ENCODE measurements around the gene LSR.
"Not testable (repeated sequence)": the region's sequence is repeated elsewhere in the genome, so short reads cannot be mapped to it uniquely, and the experiment has no call there.

The LSR gene

GRCh38 chr19:35219008-35219407 is 29.8 kb upstream of the LSR start:
- DNase-seq (ENCODE audit: low read depth) = no peak

GRCh38 chr19:35220315-35220921 is 28.4 kb upstream of the LSR start:
- no peak for DNase-seq (ENCODE audit: low read depth)

DNA sequence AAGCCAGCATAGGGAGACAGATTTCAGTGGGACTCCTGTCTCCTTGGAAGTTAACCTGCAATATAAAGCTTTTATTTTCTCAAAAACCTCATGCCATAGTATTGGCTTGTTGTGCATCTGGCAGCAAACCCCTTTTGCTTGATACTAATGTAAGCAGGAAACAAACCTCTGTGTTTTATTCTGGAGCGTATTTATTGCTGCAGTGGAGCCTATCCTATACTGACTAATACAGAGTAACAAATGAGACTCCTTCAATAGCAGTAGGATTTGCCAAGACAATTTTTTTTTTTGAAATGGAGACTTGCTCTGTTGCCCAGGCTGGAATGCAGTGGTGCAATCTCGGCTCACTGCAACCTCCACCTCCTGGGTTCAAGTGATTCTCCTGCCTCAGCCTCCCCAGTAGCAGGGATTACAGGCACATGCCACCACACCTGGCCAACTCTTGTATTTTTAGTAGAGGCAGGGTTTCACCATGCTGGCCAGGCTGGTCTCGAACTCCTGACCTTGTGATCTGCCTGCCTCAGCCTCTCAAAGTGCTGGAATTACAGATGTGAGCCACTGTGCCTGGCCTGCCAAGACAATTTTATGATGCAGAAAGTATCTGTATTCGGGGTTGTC is 27.7 kb upstream of the LSR start:
- DNase-seq (ENCODE audit: low read depth) = not testable (repeated sequence)

DNA sequence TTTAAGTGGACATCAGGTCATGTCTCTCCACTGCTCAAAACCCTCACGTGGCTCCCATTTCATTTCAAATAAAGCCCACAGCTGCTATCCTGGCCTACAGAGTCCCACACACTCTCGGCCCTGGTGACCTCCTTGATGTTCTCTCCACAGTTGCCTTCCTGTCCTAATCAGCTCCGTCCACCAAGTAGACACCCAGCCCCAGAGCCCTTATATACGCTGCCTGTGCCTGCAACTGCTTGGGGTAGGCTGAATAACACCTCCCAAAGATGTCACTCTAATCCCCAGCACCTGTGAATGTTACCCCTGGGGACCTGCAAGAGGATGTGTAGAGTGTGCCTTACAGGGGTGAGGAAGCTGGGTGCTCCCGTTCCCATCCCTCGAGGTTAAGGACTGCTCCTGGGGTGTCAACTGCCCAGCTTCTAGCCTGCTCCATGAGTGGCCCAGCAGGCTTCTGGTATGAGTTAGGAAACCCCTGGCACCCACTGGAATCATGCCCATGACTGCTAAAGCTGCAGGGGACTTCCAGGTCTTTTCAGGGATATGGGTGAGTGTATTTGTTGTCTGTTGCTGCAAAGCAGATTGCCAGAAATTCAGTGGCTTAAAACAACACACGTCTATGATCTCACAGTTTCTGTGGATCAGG is 26.3 kb upstream of the LSR start:
- DNase-seq (ENCODE audit: low read depth) = no peak

GRCh38 chr19:35223084-35223790 is 25.6 kb upstream of the LSR start:
- no peak for DNase-seq (ENCODE audit: low read depth)

DNA sequence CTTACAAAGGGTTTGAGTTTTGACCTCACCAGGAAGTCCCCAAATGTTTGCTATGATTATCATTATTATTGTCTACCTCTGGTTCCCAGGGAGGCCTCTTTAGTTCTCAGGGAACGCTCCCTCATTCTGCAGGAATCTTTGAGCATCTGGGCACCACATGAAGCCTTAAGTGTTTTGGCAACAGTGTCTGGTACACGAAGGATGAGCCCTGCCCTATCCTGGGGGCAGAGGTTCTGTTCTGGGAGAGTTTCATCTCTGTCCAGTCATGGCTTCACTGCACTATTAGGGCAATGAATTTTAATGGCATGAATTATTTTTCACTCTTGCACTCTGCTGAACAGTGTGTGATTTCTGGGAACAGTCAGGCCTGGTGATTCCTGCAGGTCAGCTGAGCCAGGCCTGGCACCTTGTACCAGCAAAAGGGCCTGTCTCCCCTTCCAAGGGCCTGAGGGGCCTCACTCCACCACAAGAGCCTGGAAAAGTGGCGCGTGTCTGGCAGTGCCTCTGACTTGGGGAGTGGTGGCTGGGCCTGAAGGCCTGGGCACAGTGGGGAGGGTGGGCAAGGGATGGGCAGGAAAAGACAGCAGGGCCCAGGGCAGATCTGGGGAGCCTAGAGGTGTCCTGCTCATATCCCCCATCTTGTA is 24.8 kb upstream of the LSR start:
- DNase-seq (ENCODE audit: low read depth) = no peak

GRCh38 chr19:35224681-35225571 is 23.9 kb upstream of the LSR start:
- DNase-seq (ENCODE audit: low read depth) = no peak

DNA sequence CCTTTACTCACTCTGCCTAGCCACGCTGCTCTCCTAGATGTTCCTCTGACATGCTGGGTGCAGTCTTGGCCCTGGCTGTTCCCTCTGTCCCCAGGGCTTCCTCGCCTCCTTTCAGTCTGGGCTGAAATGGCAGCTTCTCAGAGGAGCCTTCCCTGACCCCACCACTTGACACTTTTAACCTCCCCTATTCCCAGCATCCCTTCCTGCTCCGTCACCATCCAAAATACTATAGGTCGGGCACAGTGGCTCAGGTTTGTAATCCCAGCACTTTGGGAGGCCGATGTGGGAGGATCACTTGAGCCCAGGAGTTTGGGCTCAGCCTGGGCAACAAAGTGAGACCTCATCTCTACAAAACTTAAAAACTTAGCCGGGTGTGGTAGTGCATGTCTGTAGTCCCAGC is 22.9 kb upstream of the LSR start:
- no peak for DNase-seq (ENCODE audit: low read depth)

DNA sequence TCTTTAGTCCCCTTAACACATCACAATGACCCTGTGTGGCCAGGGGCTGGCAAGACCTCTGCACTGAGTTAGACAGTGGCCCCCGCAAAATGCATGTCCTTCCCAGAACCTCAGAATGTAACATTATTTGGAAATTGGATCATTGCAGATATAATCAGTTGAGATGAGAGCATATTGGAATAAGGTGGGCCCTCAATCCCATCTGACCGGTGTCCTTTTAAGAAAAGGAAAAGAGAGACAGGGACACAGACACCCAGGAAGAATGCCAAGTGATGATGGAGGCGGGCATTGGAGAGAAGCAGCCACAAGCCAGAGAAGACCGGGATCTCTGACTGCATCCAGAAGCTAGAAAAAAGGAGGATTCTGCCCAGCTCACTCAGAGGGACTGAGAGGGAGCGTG is 22.1 kb upstream of the LSR start:
- DNase-seq (ENCODE audit: low read depth) = no peak

- DNase-seq (ENCODE audit: low read depth) = no peak
Measured at GRCh38 chr19:35228177-35228930, 20.4 kb upstream of the LSR start, which contains the start of gene FAM187B. TSS of gene FAM187B (minus strand) at chr19:35228739. CDS start at chr19:35228680, 59 bp downstream.

DNA sequence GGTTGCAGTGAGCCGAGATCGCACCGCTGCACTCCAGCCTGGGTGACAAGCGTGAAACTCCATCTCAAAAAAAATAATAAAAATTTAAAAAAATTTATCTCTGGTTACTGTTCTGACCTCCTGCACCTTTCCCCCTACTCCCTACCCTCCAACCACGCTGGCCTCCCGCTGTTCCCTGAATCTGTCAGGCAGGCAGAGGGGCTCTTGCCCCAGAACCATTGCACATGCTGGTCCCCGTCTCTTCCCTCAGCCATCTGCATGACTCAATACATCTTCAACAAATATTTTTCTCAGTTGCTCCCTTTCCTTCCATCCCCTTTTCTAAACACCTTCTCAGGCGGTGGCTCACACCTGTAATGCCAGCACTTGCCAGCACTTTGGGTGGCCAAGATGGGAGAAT is 19.2 kb upstream of the LSR start:
- DNase-seq (ENCODE audit: low read depth) = no peak

GRCh38 chr19:35231956-35232645 is 16.7 kb upstream of the LSR start:
- DNase-seq (ENCODE audit: low read depth) = no peak

GRCh38 chr19:35232912-35233311 is 15.9 kb upstream of the LSR start:
- DNase-seq (ENCODE audit: low read depth) = no peak

DNA sequence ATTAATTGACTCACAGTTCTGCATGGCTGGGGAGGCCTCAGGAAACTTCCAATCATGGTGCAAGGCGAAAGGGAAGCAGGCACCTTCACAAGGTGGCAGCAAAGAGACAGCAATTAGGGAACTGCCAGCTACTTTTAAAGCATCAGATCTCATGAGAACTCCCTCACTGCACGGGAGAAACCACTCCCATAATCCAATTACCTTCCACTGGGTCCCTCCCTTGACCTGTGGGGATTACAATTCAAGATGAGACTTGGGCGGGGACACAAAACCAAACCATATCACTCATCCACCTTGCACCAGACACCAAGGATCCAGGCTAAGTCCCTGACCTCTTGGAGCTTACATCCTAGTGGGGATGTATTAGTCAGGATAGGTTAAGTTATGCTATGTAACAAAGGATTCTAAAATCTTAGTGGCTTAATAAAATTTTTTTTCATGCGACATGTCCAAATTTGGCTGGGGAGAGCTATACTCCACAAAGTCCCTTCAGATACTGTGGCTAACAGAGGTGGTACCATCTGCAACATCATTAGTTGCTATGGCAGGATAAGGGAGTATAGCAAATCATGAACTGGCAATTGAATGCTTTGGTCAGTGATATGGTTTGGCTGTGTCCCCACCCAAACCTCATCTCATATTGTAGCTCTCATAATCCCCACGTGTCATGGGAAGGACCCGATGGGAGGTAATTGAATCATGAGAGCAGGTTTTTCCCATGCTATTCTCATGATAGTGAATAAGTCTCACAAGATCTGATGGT is 12.0 kb upstream of the LSR start:
- no peak for DNase-seq (ENCODE audit: low read depth)

- not testable (repeated sequence) for DNase-seq (ENCODE audit: low read depth)
Measured at GRCh38 chr19:35239597-35239996, 9.2 kb upstream of the LSR start.

DNA sequence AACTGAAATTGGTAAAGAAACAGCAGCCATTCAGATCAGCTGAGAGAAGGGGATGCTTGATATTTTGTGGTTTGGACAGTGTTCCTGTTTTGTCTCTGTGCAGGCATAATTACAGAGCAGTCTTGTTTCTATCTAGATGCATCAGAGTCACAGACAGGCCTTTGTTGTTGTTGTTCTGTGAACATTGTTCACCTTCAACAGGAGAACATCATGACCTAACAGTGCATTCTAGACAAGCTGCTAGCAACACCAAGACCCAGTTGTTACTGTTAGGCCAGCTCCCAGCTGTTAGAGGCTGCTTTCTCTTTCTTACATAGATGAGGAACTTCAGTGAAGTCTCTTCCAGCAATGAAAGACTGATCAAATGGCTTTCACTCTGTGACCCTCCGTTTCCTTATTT is 8.5 kb upstream of the LSR start:
- DNase-seq (ENCODE audit: low read depth) = no peak

GRCh38 chr19:35241417-35241816 is 7.4 kb upstream of the LSR start:
- no peak for DNase-seq (ENCODE audit: low read depth)

- DNase-seq (ENCODE audit: low read depth) = no peak
Measured at GRCh38 chr19:35246466-35247092, 2.2 kb upstream of the LSR start.
